GM21786 (cell line): ENCODE data around the gene MAP1LC3A.
"Not testable (repeated sequence)": the region's sequence is repeated elsewhere in the genome, so short reads cannot be mapped to it uniquely, and the experiment has no call there.

Source experiments
- ATAC-seq: cut with Tn5 transposase; IDR thresholded peaks from one replicate; pipeline ENCODE4 v1.9.1; 2021; ENCODE audit not compliant: unreplicated experiment

The MAP1LC3A gene

DNA sequence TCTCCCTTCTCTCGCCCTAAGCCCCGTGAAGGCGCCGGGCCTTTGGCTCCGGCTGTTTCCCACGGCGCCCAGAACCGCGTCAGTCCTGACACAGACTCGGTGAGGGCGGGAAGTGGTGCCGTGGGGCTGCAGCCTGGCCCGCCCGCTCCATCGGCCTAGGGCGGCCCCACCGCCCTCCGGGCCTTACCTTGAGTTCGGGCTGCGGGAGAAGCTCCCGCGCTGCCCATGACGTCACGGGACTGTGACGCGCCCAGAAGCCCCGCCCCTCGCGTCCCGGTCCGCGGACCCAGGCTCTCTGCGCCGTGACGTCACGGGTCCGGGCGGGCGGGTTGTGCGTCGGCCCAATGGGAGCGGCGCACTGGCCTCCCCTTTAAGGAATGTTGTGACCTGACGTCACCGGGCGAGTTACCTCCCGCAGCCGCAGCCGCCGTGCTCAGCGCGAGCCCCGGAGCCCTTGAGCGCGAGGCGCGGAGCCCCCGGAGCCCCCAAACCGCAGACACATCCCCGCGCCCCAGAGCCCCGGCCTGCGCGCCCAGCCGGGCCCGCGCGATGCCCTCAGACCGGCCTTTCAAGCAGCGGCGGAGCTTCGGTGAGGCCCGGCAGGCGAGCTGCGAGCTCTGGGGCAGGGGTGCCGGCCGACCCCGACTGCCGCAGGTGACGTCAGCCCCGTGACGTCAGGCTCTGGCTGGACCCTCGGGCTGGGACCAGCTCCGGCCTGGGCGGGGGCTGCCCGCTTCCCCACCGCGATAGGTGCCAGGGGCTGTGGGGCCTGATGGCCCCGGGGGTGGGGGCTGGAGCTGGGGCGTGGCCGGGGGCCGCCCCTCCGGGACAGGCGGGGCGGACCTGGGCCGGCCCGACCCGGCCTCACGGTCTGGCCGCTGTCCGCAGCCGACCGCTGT is at the start of gene MAP1LC3A:
MAP1LC3A (plus strand) TSS at position 399 of the 899 bp plus-strand sequence; CDS start at position 550, 151 bp downstream.
- ATAC-seq: no peak

DNA sequence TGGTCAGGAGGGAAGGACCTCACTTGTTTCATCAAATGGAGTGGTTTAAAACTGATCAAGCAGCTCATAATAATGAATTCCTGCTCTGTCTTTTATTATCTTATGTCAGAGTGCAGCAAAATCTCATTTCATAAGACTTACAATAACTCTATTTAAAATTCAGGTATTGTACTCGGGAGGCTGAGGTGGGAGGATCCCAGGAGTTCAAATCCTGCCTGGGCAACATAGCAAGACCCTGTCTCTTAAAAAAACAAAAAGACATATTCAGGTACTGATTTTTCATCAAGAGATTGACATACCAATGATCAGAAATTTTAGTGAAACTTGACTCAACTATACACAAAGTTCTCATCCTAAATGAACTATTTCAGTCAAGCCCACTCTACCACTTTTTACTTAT is 47.9 kb upstream of the MAP1LC3A start:
- ATAC-seq: no peak

DNA sequence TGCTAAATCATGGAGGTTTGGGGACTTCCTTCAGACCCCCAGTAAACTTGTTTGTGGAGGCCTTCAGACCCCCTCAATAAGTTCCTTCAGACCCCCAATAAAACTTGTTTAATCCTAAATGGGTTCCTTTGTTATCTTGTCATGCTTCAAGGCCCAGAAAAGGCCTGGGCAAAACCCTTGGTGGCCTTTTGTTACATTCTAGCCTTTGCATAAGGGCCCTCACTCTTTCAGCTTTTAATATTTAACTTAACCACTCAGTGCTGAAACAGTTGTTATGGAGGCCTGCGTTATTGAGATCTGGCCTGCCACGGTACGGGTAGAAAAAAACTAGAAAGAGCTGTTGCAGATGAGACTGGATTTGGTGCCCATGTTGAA is 46.6 kb upstream of the MAP1LC3A start:
- no peak for ATAC-seq

GRCh38 chr20:34512266-34512954 is 46.1 kb upstream of the MAP1LC3A start:
- ATAC-seq: no peak

DNA sequence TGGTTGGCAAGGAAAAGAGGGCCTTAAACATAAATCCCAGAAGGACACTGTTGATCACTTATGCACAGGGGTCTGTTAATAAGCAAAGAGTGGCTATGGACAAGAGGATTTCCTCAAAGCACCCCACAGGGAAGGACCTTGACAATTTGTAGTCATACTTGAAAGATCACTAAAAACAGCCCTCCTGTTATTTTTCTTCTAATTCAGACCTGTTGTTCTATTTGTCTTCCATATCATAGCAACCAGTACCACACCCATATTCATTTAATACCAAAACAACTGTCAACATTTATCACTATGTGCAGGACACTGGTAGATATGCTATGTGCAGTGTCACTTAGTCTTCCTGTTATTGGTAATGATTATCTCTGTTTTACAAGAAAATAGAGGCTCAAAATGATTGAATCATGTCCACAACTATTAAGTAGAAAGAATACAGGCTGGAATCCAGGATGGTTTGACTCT is 45.5 kb upstream of the MAP1LC3A start:
- no peak for ATAC-seq

- ATAC-seq: not testable (repeated sequence)
Measured at GRCh38 chr20:34514034-34514433, 44.5 kb upstream of the MAP1LC3A start.

- ATAC-seq: no peak
Measured at GRCh38 chr20:34514897-34515483, 43.5 kb upstream of the MAP1LC3A start.

DNA sequence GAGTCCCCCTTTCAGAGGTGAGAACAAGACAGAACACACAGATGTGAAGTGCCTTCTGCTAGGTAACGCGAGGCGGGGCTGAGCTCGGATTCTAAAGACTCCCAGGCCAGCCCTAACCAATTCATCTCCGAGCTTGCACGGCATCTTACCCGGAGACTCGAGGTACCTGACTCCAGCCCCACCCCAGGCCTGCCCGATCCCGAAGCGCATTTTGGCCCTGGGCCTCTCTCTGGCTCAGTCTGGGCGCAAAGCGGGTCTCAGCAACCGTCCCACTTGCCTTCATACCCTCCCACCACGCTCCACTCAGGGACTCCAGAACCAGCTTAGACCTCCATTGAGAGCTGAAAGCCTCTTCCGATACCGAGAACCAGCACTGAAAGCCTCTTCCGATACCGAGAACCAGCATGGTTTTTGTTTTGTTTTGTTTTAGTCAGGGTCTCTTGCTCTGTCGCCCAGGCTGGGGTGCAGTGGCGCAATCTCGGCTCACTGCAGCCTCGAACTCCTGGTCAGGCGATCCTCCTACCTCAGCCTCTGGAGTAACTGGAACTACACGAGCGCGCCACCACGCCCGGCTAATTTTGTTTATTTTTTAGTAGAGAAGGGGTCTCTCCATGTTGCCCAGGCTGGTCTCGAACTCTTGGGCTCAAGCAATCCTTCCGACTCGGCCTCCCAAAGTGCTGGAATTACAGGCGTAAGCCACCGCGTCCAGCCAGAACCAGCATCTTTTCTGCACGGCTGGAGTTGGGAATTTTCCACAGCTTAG is 42.9 kb upstream of the MAP1LC3A start:
- ATAC-seq: peak; percentile 50

DNA sequence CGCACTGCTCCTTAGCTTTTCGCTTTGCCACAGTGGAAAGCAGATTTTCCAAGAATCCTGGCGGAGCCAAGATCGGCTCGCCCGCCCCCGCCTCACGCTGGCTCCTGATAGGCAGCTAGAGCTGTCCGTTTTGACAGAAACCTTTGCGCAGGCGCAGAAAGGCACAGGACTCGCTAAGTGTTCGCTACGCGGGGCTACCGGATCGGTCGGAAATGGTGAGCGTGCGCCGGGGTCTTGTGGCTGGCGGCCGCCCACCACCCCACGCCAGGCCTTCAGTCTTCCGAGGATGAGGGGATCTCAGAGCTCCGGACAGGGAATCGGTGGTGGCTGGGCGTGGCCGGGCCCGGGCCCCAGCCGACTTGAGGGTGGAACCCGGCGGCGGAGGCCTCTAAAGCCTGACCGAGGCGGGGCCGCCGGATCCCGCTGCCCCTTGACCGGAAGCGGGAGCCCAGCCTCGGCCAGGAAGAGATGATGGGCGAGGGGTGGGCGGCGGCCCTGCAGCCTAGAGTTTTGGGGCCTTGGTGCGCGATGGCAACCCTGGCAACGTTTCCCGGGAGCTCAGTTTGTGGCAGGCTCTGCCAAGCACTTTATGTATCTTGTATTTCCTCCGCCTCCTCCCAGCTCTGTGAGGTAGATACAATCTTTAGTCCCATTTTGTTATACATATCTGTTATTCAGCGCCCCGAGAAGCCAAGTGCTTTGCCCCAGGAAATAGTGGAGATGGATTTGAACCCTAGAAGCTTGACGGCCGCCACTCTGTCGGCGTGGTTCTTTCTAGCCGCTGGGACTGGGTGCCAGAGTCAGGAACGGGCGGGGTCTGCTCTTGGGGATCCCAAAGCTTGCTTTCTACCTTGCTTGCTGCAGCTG is 42.0 kb upstream of the MAP1LC3A start, which contains the start of gene DYNLRB1:
DYNLRB1 (plus strand) TSS at position 176 of the 867 bp plus-strand sequence; CDS start at position 213, 37 bp downstream.
- peak; percentile 68 for ATAC-seq

DNA sequence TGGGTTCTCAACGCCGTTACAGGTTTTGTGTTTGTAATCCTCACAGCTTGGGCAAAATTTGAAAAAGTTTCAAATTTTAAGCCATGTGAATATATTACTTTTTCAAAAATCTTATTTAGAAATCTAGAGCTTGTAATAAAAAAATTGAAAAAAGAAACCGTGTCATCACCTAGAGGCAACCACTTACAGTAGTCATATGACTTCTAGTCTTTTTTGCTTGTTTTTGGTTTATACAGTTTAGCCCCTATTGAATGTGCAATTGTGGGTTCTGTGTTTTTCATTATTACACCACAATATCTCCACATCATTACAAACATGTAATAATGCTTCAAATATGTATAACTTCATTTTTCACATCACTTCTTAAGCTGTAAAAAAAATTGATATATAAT is 41.4 kb upstream of the MAP1LC3A start:
- ATAC-seq: no peak

DNA sequence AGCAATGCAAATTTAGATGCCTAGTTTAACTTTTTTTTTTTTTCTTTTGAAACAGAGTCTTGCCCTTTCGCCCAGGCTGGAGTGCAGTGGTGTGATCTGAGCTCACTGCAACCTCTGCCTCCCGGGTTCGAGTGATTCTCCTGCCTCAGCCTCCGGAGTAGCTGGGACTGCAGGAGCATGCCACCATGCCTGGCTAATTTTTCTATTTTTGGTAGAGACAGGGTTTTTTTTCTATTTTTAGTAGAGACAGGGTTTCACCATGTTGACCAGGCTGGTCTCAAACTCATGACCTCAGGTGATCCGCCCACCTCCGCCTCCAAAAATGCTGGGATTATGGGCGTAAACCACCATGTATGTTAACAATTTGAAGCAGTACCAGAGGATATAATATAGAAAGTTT is 39.7 kb upstream of the MAP1LC3A start:
- not testable (repeated sequence) for ATAC-seq

DNA sequence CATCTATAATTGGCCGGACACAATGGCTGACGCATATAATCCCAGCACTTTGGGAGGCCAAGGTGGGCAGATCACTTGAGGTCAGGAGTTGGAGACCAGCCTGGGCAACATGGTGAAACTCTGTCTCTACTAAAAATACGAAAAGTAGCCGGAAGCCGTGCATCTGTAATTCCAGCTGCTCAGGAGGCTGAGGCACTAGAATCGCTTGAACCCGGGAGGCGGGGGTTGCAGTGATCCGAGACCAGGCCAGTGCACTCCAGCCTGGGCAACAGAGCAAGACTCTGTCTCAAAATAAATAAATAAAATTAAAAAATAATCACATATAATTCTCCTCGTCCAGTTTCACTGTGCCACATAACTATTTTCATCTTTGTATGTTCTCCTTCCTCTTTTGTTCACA is 38.7 kb upstream of the MAP1LC3A start:
- not testable (repeated sequence) for ATAC-seq

- ATAC-seq: no peak
Measured at GRCh38 chr20:34522969-34523871, 35.3 kb upstream of the MAP1LC3A start.

DNA sequence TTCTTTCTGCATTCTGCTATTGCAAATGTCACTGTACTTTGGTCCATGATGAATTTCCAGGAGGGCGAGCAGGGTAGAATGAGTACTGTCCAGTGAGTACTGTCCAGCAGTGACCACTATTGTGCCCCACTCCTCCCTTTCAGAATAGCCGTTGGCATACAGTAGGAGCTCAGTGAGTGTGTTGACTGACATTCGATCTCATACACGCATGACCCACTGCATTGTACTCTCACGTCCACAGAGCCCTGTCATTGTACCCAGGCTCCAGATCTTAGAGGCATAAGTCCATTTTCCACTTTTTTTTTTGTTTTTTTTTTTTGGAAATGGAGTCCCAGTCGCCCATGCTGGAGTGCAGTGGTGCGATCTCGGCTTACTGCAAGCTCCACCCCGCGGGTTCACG is 34.1 kb upstream of the MAP1LC3A start:
- no peak for ATAC-seq

DNA sequence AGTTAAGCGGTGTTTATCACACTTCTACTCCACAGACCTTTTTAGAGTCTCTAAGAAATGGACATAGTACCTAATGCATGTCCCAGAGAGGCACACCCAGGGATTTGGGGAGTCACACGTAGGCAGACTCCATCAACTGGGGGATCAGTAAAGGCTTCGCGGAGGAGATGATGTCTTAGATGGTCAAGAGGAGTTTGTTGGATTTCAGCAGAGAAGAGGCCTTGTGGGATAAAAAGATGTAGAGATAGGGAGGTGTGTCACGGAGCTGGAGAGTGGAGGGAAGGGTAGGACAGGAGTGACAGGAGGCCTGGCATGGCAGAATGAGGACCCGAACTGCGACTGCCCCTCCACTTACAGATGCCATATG is 33.2 kb upstream of the MAP1LC3A start:
- ATAC-seq: no peak

DNA sequence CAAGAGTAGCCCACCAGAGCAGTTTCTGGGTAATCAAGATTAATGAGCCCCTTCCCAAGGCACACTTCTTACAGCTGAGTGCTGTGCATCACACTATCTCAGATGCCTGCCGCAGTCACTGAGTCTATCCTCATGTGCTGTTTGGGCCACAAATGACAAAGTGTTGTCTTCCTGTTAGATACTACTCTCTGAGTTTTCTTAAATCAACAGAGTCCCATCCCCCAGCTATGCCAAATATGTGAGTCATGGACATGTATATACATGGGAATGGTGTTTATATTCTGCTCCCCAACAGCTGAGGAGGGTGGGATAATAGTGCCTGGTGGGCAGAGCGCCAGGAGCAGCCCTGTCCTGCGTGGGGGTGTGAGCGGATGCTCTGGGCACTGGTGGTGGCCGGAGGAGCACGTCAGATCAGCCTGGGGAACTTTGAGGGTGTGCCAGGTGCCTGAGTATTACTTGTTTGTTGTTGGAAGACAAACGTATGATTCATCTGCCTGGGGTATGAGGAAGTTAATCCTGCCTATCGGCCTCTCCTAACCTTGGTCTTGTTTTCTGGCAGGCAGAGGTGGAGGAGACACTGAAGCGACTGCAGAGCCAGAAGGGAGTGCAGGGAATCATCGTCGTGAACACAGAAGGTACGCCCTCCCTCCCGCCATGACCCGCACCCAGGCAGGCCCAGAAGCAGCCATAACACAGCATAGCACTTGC is 32.7 kb upstream of the MAP1LC3A start:
- no peak for ATAC-seq

GRCh38 chr20:34526466-34526865 is 32.1 kb upstream of the MAP1LC3A start:
- ATAC-seq: no peak

GRCh38 chr20:34527016-34527415 is 31.5 kb upstream of the MAP1LC3A start:
- ATAC-seq: no peak
